ENCODE measurements around the gene RBM39.
"Not testable (repeated sequence)": the region's sequence is repeated elsewhere in the genome, so short reads cannot be mapped to it uniquely, and the experiment has no call there.

The RBM39 gene

DNA sequence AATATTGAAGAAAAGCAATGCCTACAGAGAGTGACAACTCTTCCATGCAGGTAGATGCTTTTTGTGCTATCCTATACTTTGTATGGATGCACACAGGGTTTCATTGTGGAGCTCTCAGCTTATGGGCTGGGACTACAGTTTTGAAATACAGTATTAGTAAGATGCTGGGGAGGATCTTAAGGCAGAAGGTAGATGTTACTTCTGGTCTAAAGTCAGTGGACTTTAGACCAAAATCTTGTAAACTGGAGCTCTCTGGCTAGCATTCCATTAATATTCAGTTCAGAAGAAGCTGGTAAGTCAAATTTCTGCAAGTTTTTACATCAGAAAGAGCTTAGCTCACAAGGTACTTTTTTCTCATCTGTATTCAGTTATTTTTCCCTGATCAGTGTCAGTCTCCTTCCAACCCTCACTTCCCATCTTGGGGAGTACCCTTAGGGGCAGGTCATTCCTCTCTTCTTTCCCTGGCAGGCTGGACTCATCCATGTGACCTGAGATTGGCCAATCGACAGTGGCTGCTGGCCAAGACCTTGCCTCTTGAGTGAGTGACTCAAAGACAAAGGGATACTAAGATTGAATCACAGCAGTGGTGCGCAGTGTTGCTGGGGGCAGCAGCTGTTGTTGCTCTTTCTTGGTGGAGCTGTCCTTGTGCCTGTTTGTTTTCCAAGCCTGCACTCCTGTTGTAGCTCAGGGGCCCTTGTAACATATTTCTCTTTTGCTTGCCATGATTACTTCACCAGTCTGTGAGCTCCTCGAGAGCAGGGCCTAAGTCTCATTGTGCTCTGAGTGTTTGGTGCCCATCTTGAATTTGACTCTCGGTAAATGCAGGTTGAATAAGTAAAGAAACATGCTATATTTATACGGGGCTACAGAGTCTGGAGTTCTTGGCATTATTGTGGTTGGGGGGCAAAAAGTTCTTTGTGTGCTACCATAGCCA, 26.9 kb upstream of the RBM39 start:
- H3K9me3 ChIP-seq, result no peaks in the 10 kb centered on the region
- H3K27me3 ChIP-seq (ENCODE audit: low read depth), result no peaks in the 10 kb centered on the region
- peaks cover 15% of the 10 kb centered on the region for H3K4me1 ChIP-seq
- peak; percentile 60 to 78 for DNase-seq (ENCODE audit: low spot score in 2 of 2)
- in situ Hi-C loops (cut with MboI; ENCODE audit: low sequenced_read_pairs), result no loop called here
- H3K4me3 ChIP-seq, result no peak overlapping the region
- no peaks in the 10 kb centered on the region; the same call in 1 of the 2 replicates for H3K36me3 ChIP-seq (replicated peaks)

DNA sequence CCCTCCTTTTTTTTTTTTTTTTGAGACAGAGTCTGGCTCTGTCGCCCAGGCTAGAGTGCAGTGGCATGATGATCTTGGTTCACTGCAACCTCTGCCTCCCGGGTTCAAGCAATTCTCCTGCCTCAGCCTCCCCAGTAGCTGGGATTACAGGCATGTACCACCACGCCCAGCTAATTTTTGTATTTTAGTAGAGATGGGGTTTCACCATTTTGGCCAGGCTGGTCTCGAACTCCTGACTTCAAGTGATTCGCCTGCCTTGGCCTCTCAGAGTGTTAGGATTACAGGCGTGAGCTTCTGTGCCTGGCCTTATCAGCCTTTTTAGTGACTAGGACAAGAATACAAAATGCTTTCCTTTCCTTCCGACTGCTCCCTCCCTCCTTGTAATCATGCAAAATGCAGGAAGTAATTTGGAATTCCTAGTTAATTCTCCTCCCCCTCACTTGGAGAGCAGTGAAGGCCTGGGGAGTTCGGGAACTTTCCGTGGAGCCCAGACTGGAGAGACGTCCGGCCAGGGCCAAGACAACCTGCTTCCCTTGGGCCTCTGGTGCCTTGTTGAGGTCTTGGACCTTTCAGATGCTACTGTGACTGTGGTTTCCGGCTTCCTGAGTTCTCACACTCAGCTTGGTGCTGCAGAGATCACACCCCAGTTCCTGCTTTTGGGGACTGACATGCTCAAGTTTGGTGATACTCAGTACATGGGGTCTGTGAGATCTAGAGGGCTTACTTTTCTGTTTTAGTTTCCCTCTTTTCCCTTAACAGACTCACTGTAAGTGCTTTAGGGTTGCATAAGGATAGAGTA, 25.8 kb upstream of the RBM39 start:
- no peak for DNase-seq (ENCODE audit: low spot score in 2 of 2)
- Histone ChIP-seq H3K36me3 (replicated peaks) (no peaks in the 10 kb centered on the region), H3K9me3 (no peaks in the 10 kb centered on the region), H3K27me3 (ENCODE audit: low read depth) (no peaks in the 10 kb centered on the region), H3K4me1 (peaks cover 5% of the 10 kb centered on the region), H3K4me3 (no peak overlapping the region)
- in situ Hi-C loops (cut with MboI; ENCODE audit: low sequenced_read_pairs), result no loop called here

DNA sequence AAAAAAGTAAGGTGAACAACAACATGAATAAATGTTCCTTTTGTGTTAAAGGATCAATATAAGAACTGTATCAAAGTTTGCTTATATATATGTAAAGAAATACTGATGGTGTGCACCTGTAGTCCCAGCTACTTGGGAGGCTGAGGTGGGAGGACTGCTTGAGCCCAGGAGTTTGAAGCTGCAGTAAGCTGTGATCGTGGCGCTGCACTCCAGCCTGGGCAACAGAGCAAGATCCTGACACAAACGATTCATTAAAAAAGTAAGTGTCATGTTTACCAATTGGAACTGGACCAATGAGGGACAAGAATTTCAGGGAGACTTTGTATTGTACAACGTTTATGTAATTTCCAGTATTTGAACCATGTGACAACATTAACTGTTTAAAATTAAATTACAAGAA, 24.8 kb upstream of the RBM39 start:
- Histone ChIP-seq H3K27me3 (ENCODE audit: low read depth) (no peaks in the 10 kb centered on the region), H3K4me3 (no peak overlapping the region), H3K9me3 (no peaks in the 10 kb centered on the region), H3K36me3 (replicated peaks) (no peaks in the 10 kb centered on the region), H3K4me1 (peaks cover 8% of the 10 kb centered on the region; the same call in 1 of the 2 replicates)
- DNase-seq (ENCODE audit: low spot score in 2 of 2), result no peak
- in situ Hi-C loops (cut with MboI; ENCODE audit: low sequenced_read_pairs), result no loop called here

DNA sequence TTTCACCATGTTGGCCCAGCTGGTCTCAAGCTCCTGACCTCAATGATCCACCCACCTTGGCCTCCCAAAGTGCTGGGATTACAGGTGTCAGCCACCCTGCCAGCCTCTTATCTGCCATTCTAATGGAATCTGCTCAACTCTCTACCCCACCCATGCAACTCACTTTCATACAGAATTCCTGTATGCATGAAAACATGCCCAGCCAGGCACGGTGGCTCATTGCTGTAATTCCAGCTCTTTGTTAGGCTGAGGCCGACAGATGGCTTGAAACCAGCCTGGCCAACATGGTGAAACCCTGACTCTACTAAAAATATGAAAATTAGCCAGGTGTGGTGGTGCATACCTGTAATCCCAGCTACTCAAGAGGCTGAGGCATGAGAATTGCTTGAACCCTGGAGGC, 22.9 kb upstream of the RBM39 start:
- H3K9me3 ChIP-seq; DNase-seq (ENCODE audit: low spot score in 2 of 2); H3K4me3 ChIP-seq; H3K4me1 ChIP-seq; H3K36me3 ChIP-seq (replicated peaks); H3K27me3 ChIP-seq (ENCODE audit: low read depth); in situ Hi-C loops (cut with MboI; ENCODE audit: low sequenced_read_pairs): not testable (repeated sequence)

DNA sequence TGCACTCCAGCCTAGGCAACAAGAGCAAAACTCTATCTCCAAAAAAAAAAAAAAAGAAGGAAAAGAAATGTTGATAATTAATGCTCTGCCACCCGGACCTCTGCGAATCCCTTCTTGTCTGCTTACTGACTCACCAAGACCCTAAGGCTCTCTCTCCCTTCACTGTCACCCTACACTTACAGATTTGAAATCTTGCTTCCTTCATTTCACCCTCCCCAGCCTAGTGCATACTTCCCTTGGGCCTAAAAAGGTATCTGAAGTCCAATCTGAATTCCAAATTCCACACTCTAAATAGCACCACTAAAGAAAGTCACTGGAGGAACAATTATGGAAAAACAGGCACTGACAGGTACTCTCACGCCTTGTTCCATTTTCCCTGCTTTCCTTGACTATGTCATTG, 20.4 kb upstream of the RBM39 start:
- in situ Hi-C loops (cut with MboI; ENCODE audit: low sequenced_read_pairs), result no loop called here
- Histone ChIP-seq H3K9me3 (no peaks in the 10 kb centered on the region), H3K4me3 (no peak overlapping the region), H3K36me3 (replicated peaks) (no peaks in the 10 kb centered on the region), H3K27me3 (ENCODE audit: low read depth) (no peaks in the 10 kb centered on the region), H3K4me1 (peaks cover 5% of the 10 kb centered on the region)
- no peak for DNase-seq (ENCODE audit: low spot score in 2 of 2)

GRCh38 chr20:35761548-35761947, 19.5 kb upstream of the RBM39 start:
- H3K4me3 ChIP-seq; H3K4me1 ChIP-seq; in situ Hi-C loops (cut with MboI; ENCODE audit: low sequenced_read_pairs); DNase-seq (ENCODE audit: low spot score in 2 of 2); H3K27me3 ChIP-seq (ENCODE audit: low read depth); H3K9me3 ChIP-seq; H3K36me3 ChIP-seq (replicated peaks): not testable (repeated sequence)

DNA sequence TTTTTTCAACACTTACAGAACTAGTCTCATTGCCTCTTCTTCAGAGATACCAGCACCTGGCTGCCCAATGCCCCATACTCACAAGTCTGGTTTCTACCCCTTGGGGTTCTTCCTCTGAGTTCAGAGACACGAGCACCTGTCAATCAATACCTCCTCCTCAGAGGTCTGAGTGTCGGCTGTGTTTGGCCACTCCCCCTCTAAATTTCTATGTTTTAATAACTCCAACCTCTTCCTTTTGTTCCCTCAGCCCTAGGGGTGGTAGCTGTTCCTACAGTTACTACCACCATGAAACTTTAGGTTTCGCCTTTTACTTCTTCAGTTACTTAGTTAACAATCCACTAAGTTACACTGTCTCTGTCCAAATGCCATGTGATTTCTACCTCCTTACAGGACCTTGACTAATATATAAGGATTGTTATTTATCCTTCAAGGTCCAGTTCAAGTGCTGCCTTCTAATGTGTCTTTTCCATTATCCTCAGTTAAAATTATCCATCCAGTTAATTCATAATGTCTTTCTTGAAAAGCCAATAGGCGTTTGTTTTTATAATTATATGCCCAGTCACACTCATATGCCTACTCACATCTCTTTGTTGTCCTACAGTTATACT, 15.1 kb upstream of the RBM39 start:
- H3K9me3 ChIP-seq, result no peaks in the 10 kb centered on the region
- no peaks in the 10 kb centered on the region for H3K27me3 ChIP-seq (ENCODE audit: low read depth)
- peak in 1 of 2 experiments; percentile 40 for DNase-seq (ENCODE audit: low spot score in 2 of 2)
- H3K4me1 ChIP-seq, result peaks cover 10% of the 10 kb centered on the region
- no peak overlapping the region for H3K4me3 ChIP-seq
- H3K36me3 ChIP-seq (replicated peaks), result no peaks in the 10 kb centered on the region
- in situ Hi-C loops (cut with MboI; ENCODE audit: low sequenced_read_pairs), result no loop called here

- Histone ChIP-seq H3K4me1 (peaks cover 6% of the 10 kb centered on the region), H3K9me3 (no peaks in the 10 kb centered on the region), H3K36me3 (replicated peaks) (no peaks in the 10 kb centered on the region), H3K27me3 (ENCODE audit: low read depth) (no peaks in the 10 kb centered on the region), H3K4me3 (no peak overlapping the region)
- no peak for DNase-seq (ENCODE audit: low spot score in 2 of 2)
- in situ Hi-C loops (cut with MboI; ENCODE audit: low sequenced_read_pairs), result no loop called here
Observed at GRCh38 chr20:35756404-35756803, 14.3 kb upstream of the RBM39 start.

- no peaks in the 10 kb centered on the region for H3K36me3 ChIP-seq (replicated peaks)
- in situ Hi-C loops (cut with MboI; ENCODE audit: low sequenced_read_pairs), result no loop called here
- peaks cover 10% of the 10 kb centered on the region for H3K4me1 ChIP-seq
- H3K9me3 ChIP-seq, result no peaks in the 10 kb centered on the region
- peak in 1 of 2 experiments; percentile 82 for DNase-seq (ENCODE audit: low spot score in 2 of 2)
- no peak overlapping the region for H3K4me3 ChIP-seq
- H3K27me3 ChIP-seq (ENCODE audit: low read depth), result no peaks in the 10 kb centered on the region
Observed at GRCh38 chr20:35750611-35751010, 8.6 kb upstream of the RBM39 start.

DNA sequence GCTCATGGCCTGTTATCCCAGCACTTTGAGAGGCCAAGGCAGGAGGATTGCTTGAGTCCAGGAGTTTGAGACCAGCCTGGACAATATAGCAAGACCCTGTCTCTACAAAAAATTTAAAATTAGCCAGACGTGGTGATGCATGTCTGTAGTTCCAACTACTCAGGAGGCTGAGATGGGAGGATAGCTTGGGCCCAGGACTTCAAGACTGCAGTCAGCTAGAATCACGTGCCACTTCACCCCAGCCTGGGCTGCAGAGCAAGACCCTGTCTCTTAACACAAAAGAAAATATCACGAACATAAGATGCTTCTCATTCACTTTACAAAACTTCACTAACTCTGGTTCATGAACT, 2.4 kb upstream of the RBM39 start:
- H3K4me3 ChIP-seq; H3K27me3 ChIP-seq (ENCODE audit: low read depth); in situ Hi-C loops (cut with MboI; ENCODE audit: low sequenced_read_pairs); H3K9me3 ChIP-seq; DNase-seq (ENCODE audit: low spot score in 2 of 2): not testable (repeated sequence)
- H3K36me3 ChIP-seq (replicated peaks), result peaks cover 24% of the 10 kb centered on the region
- peaks cover 22% of the 10 kb centered on the region for H3K4me1 ChIP-seq

- no peak for DNase-seq (ENCODE audit: low spot score in 2 of 2)
- in situ Hi-C loops (cut with MboI; ENCODE audit: low sequenced_read_pairs), result no loop called here
- Histone ChIP-seq H3K4me1 (peaks cover 26% of the 10 kb centered on the region), H3K4me3 (no peak overlapping the region), H3K9me3 (no peaks in the 10 kb centered on the region), H3K36me3 (replicated peaks) (peaks cover 29% of the 10 kb centered on the region), H3K27me3 (ENCODE audit: low read depth) (no peaks in the 10 kb centered on the region)
Observed at GRCh38 chr20:35743693-35744491, 1.8 kb upstream of the RBM39 start.

- peaks cover 39% of the 10 kb centered on the region for H3K36me3 ChIP-seq (replicated peaks)
- H3K4me1 ChIP-seq, result peaks cover 31% of the 10 kb centered on the region
- in situ Hi-C loops (cut with MboI; ENCODE audit: low sequenced_read_pairs), result no loop called here
- no peaks in the 10 kb centered on the region for H3K27me3 ChIP-seq (ENCODE audit: low read depth)
- peak overlapping the region; percentile 92 for H3K4me3 ChIP-seq
- peak in 1 of 2 experiments; percentile 72 for DNase-seq (ENCODE audit: low spot score in 2 of 2)
- H3K9me3 ChIP-seq, result no peaks in the 10 kb centered on the region
Observed at GRCh38 chr20:35742741-35743523, 872 bp upstream of the RBM39 start.

All from HAP-1 (cell line).